Left ventricle myocardium inferior (tissue), 1 donor: ENCODE measurements around the gene TRIM14. TPM values are rescaled to one million over a fixed set of nuclear protein-coding genes. Genes with fewer than 3 reads are reported as not detected.

Source experiments
- DNase-seq: peaks from one replicate; pipeline ENCODE4 v3.0.0-alpha.2; 2020
- H3K27ac ChIP-seq: fragments of 200-600 bp; replicated peaks from 2 replicates; pipeline ENCODE4 v1.8.0; 2021
- H3K27me3 ChIP-seq: fragments of 200-600 bp; 2 replicates; pipeline ENCODE4 v1.8.0; 2021; ENCODE audit warnings: low read depth
- H3K36me3 ChIP-seq: fragments of 200-600 bp; 2 replicates; pipeline ENCODE4 v1.8.0; 2021
- H3K4me1 ChIP-seq: fragments of 200-600 bp; 2 replicates; pipeline ENCODE4 v1.8.0; 2021
- H3K4me3 ChIP-seq: fragments of 200-600 bp; 2 replicates; pipeline ENCODE4 v1.8.0; 2021; ENCODE audit warnings: mild to moderate bottlenecking, moderate library complexity
- H3K9me3 ChIP-seq: fragments of 200-600 bp; replicated peaks from 2 replicates; pipeline ENCODE4 v1.8.0; 2021
- CTCF ChIP-seq: fragments of 200-600 bp; IDR thresholded peaks from 2 replicates; pipeline ENCODE4 v1.8.0; 2021; ENCODE audit warnings: antibody characterized with exemption, mild to moderate bottlenecking, borderline replicate concordance
- intact Hi-C: fragments of 100-400 bp; cut with micrococcal nuclease; formaldehyde crosslinking; loops from one replicate; pipeline ENCODE4 v1.11.0; 2022
- total RNA-seq: library from RNA; stranded (reverse); fragmentation: NEBNext Ultra II Directional; extraction: Animal tissue kit (Norgen Biotek cat#: 25700); gene quantifications from one replicate; pipeline ENCODE4 v1.2.1, GENCODE V29; 2021
- donor health status: DM: no; HTN: yes; CAD: no; lungs with severe emphysema.

The TRIM14 gene
- total RNA-seq, 1 donor from 2014 or later = 4.1 TPM

- peaks cover 50% of the 10 kb centered on the region for H3K36me3 ChIP-seq
- intact Hi-C loops = no loop called here
Measured at GRCh38 chr9:98085058-98085457, 34.0 kb downstream of the TRIM14 start.

GRCh38 chr9:98084396-98084795 is 34.6 kb downstream of the TRIM14 start:
- Histone ChIP-seq H3K4me3 (no peak overlapping the region), H3K9me3 (no peaks in the 10 kb centered on the region), H3K27me3 (no peaks in the 10 kb centered on the region), H3K27ac (no peak overlapping the region), H3K36me3 (peaks cover 56% of the 10 kb centered on the region), H3K4me1 (peaks cover 9% of the 10 kb centered on the region)
- no peak for DNase-seq
- intact Hi-C loops = no loop called here
- TF ChIP-seq CTCF = no peak

More at GRCh38 chr9:98085058-98085457, 34.0 kb downstream of the TRIM14 start:
- H3K9me3 ChIP-seq = no peaks in the 10 kb centered on the region
- H3K4me1 ChIP-seq = peaks cover 9% of the 10 kb centered on the region
- no peak overlapping the region for H3K27ac ChIP-seq
- TF ChIP-seq CTCF = no peak
- H3K27me3 ChIP-seq = peaks cover 5% of the 10 kb centered on the region
- no peak overlapping the region for H3K4me3 ChIP-seq
- no peak for DNase-seq

- no peaks in the 10 kb centered on the region for H3K9me3 ChIP-seq
- no peaks in the 10 kb centered on the region for H3K27me3 ChIP-seq
- peaks cover 9% of the 10 kb centered on the region for H3K4me1 ChIP-seq
- no peak overlapping the region for H3K4me3 ChIP-seq
- peak overlapping the region; percentile 15 for H3K27ac ChIP-seq
- intact Hi-C loops = no loop called here
- no peak for TF ChIP-seq CTCF
- H3K36me3 ChIP-seq = peaks cover 63% of the 10 kb centered on the region
- no peak for DNase-seq
Measured at GRCh38 chr9:98083566-98084183, 35.3 kb downstream of the TRIM14 start.

DNA sequence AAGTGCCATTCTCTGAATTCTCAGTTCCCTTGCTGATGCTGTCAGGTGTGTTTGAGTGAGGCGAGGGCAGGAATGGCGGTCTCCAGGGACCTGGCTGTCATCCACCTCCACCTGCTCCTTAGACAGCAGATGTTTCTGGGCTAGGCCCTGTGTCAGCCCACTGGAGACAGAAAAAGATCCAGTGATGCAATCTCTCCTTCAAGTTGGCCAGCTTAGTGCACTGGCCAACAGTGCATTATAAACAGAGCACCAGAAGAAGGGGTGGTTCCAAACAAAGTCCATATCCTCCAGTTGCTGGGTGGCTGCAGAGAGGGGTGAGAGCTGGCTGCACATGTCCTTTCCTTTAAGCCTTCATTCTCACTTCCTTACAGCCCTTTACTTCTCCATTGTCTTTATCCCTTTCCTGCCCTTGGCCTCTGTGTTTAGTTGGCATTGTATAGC is 35.9 kb downstream of the TRIM14 start:
- Histone ChIP-seq H3K36me3 (peaks cover 68% of the 10 kb centered on the region), H3K27ac (peak overlapping the region; percentile 15), H3K9me3 (no peaks in the 10 kb centered on the region), H3K4me3 (no peak overlapping the region), H3K4me1 (peaks cover 9% of the 10 kb centered on the region), H3K27me3 (no peaks in the 10 kb centered on the region)
- intact Hi-C loops = no loop called here
- no peak for DNase-seq
- TF ChIP-seq CTCF = no peak

DNA sequence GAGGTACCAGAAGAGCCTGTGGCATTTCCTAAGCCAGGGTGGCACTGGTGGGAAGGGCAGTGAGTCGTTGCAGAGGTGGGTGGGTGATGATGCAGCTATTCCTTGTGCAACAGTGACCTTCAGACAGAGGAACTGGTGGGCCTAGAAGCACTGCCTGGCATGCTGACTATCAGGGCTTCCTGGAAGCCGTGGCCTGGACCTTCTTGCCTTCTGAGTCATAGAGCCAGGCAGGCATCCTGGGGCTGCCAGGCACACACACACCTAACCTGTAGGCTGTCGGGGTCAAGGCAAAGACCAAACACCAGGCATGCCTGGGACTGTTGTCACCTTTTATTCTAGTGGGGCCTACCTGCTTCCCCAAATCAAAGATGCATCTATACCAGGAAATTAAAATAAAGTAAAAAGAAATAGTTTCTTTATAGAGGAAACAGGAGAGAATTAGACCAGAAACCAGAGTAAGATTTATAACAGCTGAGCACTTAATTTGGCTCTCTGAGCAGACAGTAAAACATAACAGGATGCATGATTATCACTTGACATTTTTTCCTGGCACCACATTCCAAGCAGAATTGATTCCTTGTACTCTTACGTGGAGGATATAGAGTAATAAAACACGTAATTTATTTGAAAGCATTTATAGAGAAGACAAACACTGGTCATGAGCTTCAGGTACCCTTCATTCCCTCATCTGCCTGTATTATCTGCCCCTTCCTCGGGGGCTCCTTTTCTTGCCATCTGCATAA is 37.4 kb downstream of the TRIM14 start:
- Histone ChIP-seq H3K9me3 (no peaks in the 10 kb centered on the region), H3K27ac (no peak overlapping the region), H3K4me3 (no peak overlapping the region), H3K4me1 (no peaks in the 10 kb centered on the region), H3K36me3 (peaks cover 74% of the 10 kb centered on the region), H3K27me3 (no peaks in the 10 kb centered on the region)
- DNase-seq = no peak
- intact Hi-C loops = no loop called here
- no peak for TF ChIP-seq CTCF
